Ishikawa (cell line): ENCODE results near the gene CNOT1.

Experiments used
- CEBPB ChIP-seq: IDR thresholded peaks from 2 replicates; pipeline ENCODE4 v1.6.1; 2012
- CREB1 ChIP-seq: IDR thresholded peaks from 2 replicates; pipeline ENCODE4 v1.6.1; 2012; ENCODE audit warnings: low read depth
- EGR1 ChIP-seq: IDR thresholded peaks from 2 replicates; pipeline ENCODE4 v1.6.1; 2012
- EP300 ChIP-seq: IDR thresholded peaks from 2 replicates; pipeline ENCODE4 v1.6.1; 2012; ENCODE audit warnings: borderline replicate concordance
- FOXM1 ChIP-seq: IDR thresholded peaks from 2 replicates; pipeline ENCODE4 v1.6.1; 2012; ENCODE audit warnings: low read depth, borderline replicate concordance
- NFIC ChIP-seq: IDR thresholded peaks from 2 replicates; pipeline ENCODE4 v1.6.1; 2012
- RAD21 ChIP-seq: IDR thresholded peaks from 2 replicates; pipeline ENCODE4 v1.6.1; 2012; ENCODE audit warnings: low read depth
- TAF1 ChIP-seq: IDR thresholded peaks from 2 replicates; pipeline ENCODE4 v1.6.1; 2012; ENCODE audit warnings: low read depth, mild to moderate bottlenecking
- TCF12 ChIP-seq: IDR thresholded peaks from 2 replicates; pipeline ENCODE4 v1.6.1; 2012; ENCODE audit warnings: low read depth
- TEAD4 ChIP-seq: IDR thresholded peaks from 2 replicates; pipeline ENCODE4 v1.6.1; 2012
- YY1 ChIP-seq: IDR thresholded peaks from 2 replicates; pipeline ENCODE4 v1.6.1; 2012; ENCODE audit warnings: low read depth
- ZBTB7A ChIP-seq: IDR thresholded peaks from 2 replicates; pipeline ENCODE4 v1.6.1; 2012; ENCODE audit warnings: low read depth
- TF ChIP-seq, protein P1 (sequence below): IDR thresholded peaks from 2 replicates; pipeline ENCODE4 v1.6.1; 2012
- TF ChIP-seq, protein P2 (sequence below): IDR thresholded peaks from 2 replicates; pipeline ENCODE4 v1.6.1; 2012
- TF ChIP-seq, protein P3 (sequence below): IDR thresholded peaks from 2 replicates; pipeline ENCODE4 v1.6.1; 2012; ENCODE audit warnings: low read depth, mild to moderate bottlenecking

Gene CNOT1

DNA sequence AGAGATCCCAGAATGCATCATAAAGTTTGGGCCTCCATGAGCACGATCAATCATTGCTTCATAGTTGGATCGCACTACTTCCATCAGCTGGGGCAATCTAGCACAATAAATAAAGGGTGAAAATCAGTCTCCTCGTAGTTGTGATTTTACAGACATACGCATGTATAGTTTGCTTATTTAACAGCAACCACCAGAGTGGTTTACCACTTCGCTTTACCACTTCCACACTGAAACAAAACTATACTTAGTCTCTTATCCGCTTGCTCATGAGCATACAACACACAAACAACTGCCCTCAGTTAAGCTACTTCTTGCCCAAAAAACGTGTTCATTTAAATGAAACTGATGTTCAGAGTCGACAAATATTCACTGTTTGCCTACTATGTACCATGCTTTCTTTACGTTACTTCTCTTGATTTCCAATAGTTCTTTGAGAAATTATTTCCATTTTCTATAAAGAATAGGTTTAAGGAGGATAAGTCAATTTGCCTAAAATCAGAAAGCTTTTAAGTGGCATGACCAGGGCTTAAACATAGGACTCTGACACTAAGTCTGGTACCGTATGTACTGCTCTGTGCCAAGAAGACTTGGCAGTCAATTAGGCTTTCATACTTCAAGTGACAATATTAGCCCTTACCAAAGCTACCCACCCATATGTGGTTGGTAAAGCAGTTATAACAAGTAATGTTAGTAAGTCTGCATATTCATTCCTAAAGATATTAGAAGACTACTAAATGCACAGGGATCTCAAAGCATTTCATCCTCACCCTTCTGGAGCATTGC lies 92.3 kb downstream of the CNOT1 start:
- TF ChIP-seq, protein P1, sequence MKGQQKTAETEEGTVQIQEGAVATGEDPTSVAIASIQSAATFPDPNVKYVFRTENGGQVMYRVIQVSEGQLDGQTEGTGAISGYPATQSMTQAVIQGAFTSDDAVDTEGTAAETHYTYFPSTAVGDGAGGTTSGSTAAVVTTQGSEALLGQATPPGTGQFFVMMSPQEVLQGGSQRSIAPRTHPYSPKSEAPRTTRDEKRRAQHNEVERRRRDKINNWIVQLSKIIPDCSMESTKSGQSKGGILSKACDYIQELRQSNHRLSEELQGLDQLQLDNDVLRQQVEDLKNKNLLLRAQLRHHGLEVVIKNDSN, result no peak
- TF ChIP-seq RAD21 (no peak), NFIC (no peak), EGR1 (no peak), TEAD4 (no peak), ZBTB7A (no peak), TCF12 (no peak), TAF1 (no peak)
- TF ChIP-seq, protein P2, sequence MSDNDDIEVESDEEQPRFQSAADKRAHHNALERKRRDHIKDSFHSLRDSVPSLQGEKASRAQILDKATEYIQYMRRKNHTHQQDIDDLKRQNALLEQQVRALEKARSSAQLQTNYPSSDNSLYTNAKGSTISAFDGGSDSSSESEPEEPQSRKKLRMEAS, result no peak
- TF ChIP-seq, protein P3, sequence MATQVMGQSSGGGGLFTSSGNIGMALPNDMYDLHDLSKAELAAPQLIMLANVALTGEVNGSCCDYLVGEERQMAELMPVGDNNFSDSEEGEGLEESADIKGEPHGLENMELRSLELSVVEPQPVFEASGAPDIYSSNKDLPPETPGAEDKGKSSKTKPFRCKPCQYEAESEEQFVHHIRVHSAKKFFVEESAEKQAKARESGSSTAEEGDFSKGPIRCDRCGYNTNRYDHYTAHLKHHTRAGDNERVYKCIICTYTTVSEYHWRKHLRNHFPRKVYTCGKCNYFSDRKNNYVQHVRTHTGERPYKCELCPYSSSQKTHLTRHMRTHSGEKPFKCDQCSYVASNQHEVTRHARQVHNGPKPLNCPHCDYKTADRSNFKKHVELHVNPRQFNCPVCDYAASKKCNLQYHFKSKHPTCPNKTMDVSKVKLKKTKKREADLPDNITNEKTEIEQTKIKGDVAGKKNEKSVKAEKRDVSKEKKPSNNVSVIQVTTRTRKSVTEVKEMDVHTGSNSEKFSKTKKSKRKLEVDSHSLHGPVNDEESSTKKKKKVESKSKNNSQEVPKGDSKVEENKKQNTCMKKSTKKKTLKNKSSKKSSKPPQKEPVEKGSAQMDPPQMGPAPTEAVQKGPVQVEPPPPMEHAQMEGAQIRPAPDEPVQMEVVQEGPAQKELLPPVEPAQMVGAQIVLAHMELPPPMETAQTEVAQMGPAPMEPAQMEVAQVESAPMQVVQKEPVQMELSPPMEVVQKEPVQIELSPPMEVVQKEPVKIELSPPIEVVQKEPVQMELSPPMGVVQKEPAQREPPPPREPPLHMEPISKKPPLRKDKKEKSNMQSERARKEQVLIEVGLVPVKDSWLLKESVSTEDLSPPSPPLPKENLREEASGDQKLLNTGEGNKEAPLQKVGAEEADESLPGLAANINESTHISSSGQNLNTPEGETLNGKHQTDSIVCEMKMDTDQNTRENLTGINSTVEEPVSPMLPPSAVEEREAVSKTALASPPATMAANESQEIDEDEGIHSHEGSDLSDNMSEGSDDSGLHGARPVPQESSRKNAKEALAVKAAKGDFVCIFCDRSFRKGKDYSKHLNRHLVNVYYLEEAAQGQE, result no peak

DNA sequence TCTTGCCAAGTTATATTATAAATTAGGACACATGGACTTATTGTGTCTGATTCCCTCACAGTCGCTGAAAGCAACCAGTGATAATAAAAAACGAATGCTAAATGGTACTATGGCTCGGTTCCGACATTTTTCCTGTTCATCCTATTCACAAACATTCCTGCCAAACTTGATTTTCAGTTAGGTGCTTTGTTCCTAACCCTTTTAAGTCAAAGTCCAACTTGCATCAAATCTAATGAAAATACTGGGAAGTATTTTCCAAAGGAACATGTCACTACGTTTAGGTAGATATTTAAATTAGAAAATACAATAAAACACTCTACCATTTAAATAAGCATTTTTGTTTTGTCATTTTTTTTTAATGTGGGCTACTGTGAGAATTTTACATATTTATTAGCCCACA lies 93.3 kb downstream of the CNOT1 start:
- TF ChIP-seq TAF1 (no peak), ZBTB7A (no peak), EP300 (no peak), FOXM1 (no peak), CREB1 (no peak), NFIC (no peak), RAD21 (no peak), YY1 (no peak), CEBPB (no peak), TCF12 (no peak), EGR1 (no peak)
- TF ChIP-seq, protein P1, result no peak
- TF ChIP-seq, protein P3, result no peak

DNA sequence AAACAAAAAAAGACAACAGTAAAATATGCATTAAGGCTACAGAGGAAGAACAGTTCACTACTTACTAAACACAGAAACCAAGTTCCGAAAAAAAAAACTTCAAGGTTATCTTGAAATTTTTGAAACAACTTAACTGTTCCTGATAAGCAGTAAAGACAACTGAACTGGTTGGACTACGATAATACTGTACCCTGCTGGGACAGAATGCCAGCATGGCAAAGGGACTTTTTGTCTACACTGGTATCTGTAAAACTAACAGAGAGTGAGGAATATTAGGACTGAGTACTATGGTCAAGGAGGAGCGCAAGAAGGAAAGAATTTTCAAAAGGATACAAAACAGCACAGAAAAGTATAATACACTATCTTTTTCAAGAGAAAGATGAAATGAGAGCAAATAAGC lies 94.5 kb downstream of the CNOT1 start:
- TF ChIP-seq, protein P3, result no peak
- TF ChIP-seq CEBPB (no peak), YY1 (no peak), TAF1 (no peak), EGR1 (no peak)

DNA sequence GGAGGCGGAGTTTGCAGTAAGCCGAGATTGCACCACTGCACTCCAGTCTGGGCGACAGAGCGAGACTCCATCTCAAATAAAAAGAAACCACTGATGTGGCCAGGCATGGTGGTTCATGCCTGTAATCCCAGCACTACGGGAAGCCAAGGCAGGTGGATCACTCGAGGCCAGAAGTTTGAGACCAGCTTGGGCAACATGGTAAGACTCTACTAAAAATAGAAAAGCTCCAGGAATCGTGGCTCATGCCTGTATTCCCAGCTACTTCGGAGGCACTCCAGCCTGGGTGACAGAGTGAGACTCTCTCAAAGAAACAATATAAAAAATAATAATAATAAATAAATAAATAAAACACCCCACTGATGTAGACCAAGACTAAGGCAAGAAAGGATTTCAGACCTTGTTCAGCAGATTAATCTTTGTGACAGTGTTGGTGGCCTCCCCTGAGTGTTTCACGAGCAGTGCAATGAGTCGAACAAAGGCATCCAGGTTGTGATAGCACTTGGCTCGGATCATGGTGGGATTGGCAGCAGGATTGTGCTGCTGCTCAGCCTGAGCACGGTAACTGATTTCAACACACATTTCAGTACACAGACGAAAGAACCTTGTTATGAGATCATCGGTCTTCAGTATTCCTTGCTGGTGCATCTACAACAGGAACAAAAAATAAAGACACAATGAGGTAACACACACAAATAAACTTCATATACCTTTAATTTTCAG lies 95.7 kb downstream of the CNOT1 start:
- TF ChIP-seq YY1 (no peak), CREB1 (no peak), CEBPB (no peak), NFIC (no peak), TEAD4 (no peak), RAD21 (no peak), ZBTB7A (no peak), EGR1 (no peak), TAF1 (no peak), EP300 (no peak)
- TF ChIP-seq, protein P2, result no peak
- TF ChIP-seq, protein P3, result no peak
- TF ChIP-seq, protein P1, result no peak
